GM19025 (cell line): ENCODE measurements around the gene BSDC1.
A peak's percentile ranks its signal among the peaks of the same experiment; 100 is the strongest.
"Not testable (repeated sequence)": the region's sequence is repeated elsewhere in the genome, so short reads cannot be mapped to it uniquely, and the experiment has no call there.

Source experiments
- ATAC-seq: cut with Tn5 transposase; IDR thresholded peaks from one replicate; pipeline ENCODE4 v1.9.1; 2021; ENCODE audit warnings: mild to moderate bottlenecking, low read depth, moderate library complexity; ENCODE audit not compliant: unreplicated experiment

Gene BSDC1, protein sequence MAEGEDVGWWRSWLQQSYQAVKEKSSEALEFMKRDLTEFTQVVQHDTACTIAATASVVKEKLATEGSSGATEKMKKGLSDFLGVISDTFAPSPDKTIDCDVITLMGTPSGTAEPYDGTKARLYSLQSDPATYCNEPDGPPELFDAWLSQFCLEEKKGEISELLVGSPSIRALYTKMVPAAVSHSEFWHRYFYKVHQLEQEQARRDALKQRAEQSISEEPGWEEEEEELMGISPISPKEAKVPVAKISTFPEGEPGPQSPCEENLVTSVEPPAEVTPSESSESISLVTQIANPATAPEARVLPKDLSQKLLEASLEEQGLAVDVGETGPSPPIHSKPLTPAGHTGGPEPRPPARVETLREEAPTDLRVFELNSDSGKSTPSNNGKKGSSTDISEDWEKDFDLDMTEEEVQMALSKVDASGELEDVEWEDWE

DNA sequence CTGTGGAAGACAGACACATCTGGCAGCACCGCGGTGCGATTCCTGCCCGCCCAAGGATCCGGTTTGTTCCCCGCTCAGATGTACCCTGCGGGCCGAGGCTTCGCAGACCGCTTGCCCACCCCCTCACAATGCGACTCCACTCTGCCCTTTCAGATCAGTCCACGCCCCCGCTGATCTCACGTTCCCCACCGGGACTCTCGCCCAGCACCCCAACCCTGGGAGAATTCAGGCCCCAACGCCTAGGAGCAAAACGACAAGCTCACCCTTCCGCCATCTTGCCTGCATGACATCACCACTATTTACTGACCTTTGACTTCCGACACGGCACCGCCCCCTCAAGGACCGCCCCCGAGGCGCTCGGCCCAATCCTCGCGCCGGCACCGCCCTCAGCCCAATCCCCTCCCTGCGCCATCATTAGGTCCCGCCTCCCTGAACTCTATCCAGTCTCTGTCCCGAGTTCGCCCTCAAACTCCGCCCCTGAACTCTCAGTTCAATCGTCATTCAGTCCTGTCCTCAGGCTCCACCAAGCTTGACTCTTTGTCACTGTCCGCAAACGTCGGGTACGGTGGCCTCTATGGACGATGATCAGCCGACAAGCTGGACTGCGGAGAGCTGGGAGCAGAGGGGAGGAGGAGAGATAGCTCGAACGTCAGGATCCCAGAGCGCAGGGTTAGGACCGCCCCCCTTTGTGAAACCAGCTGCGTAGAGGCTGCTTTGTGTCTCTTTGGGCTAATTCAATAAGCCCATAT lies at the start of gene BSDC1:
Gene BSDC1 (minus strand): TSS at position 301 of the 749 bp plus-strand sequence. CDS start 27 bp downstream, at position 274.
- ATAC-seq: peak; percentile 95

DNA sequence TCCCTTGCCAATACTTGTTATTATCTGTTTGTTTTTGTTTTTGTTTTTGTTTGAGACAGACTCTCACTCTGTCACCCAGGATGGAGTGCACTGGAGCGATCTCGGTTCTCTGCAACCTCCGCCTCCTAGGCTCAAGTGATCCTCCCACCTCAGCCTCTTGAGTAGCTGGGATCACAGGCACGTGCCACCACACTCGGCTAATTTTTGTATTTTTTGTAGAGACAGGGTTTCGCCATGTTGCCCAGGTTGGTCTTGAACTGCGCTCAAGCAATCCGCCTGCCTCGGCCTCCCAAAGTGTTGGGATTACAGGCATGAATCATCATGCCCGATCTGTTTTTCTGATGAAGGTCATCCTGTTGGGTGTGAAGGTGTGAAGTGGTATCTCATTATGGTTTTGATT lies 47.2 kb upstream of the BSDC1 start:
- ATAC-seq: not testable (repeated sequence)

DNA sequence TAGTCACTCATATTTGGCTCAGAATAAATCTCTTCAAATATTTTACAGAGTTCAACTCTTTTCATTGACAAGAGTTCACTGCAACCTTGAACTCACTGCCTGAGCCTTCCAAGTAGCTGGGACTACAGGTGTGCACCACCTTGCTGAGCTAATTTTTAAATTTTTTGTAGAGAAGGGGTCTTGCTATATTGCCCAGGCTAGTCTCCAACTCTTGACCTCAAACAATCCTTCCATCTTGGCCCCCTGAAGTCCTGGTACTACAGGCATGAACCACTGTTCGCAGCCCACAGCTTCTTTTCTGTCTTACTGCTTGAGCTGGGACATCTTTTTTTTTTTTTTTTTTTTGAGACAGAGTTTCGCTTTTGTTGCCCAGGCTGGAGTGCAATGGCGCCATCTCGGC lies 44.5 kb upstream of the BSDC1 start:
- not testable (repeated sequence) for ATAC-seq

DNA sequence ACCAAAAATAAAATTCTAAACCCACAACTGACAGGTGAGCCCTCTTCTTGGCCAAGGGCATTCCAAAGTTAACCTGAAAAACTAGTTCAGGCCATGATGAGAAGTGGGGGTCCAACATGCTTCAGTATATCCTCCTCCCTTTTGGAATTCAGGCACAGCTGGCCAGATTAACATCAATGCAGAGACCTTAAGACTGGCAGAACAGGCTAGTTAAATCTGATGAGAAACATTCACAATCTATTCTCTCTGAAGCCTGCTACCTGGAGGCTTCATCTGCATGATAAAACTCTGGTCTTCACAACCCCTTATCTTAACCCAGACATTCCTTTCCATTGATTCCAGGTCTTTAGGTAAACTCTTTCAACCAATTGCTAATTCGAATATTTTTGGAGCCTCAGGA lies 43.9 kb upstream of the BSDC1 start:
- no peak for ATAC-seq

DNA sequence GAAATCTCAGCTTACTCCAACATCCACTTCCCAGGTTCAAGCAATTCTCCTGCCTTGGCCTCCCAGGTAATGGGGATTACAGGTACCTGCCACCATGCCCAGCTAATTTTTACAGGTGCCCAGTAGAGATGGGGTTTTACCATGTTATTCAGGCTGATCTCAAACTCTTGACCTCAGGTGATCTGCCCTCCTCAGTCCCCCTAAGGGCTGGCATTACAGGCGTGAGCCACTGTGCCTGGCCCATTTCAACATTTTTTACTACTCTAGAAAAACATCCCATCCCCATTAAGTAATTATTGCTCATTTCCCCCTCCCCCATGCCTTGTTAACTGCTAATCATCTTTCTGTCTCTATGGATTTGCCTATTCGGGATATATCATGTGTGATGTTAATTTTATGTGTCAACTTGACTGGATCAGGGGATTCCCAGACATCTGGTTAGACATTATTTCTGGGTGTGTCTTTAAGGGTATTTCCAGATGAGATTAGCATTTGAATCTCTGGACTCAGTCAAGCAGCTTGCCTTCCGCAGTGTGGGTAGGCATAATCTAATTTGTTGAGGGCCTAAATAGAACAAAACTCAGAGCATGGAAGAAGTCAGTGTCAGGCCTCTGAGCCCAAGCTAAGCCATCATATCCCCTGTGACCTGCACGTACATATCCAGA lies 37.6 kb upstream of the BSDC1 start:
- ATAC-seq: no peak

DNA sequence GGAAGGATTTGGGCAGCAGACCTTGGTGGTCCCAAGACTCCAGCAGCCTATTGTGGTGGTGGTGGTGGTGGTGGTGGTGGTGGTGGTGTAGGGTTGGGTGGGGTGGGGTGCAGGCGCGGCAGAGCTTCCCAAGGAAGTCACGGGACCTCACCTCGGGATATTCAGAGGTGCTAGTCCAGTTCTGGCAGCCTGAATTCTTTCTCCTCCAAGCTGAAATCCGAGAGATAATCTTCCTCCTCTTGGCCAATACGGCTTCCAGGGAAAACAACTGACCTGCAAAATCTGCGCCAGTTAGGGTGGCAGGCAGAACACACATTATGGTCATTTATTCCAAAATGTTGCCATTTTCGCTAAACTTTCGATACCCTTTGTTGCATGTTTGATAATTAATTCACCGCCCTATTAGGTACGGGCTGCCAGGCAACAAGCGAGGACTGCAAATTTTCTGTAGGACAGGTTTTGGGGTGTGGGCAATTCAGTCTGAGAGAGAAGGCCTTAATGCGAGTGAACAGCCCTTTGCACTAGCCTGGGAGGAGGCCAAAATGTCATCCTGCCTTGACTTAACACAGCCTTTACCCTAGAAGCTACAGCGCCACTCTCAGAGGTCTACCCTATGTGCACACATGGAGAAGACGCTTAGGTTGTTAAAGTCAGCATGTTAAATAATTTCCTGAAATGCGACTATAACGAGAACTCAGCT lies 33.2 kb upstream of the BSDC1 start:
- ATAC-seq: no peak

DNA sequence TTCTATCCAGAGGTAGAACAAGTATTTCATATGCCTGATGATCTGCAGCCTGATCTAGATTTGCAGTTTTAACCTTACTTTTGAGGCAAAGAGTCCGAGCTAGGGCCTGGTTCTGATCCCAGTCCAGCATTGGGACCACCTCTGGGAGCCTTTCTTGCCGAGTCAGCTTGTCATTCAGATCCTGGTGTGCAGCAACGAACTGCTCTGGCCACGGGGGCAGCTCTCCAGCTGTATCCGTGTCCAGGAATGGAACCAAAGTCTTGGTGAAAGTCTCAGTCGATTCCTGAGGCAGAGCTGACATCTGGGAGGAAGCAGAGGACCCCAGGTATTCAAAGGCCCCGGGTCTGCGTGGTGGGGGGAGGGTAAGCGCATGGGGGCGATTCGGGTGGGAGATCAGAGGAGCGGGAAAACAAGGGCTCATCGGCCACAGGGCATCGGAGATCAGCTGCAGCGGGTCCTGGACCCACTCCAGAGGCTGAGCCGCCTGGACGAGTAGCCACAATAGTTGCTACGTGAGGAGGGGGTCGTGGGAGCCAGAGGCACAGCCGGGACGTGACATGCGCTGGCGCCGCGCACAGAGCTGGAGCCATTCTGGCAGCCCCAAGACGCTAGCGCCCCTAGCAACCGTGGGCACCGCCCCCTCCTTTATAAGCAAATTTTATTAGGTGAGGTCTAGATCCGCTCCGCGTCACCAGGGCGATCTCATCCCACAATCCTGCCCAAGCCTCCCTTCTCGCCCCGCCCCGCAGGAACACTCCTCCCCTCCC lies 32.4 kb upstream of the BSDC1 start:
- ATAC-seq: no peak

DNA sequence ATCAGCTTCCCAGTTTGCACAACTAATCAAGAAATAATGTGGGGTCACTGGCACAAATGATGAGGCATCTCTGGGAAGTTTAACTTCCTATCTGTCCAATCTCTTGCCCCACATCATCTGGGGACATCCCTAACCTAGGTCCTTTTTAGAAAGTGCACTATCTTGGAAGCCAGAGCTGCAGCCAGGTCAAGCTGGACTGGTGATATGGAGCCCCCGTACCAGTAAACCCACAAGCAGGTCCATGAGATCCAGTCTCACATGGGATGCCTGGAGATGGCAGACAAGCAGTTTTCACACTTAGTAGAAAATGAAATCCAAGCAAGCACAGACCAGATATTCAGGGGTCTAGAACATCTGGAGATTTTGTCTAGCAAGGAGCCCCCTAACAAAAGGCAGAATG lies 27.5 kb upstream of the BSDC1 start:
- ATAC-seq: no peak

DNA sequence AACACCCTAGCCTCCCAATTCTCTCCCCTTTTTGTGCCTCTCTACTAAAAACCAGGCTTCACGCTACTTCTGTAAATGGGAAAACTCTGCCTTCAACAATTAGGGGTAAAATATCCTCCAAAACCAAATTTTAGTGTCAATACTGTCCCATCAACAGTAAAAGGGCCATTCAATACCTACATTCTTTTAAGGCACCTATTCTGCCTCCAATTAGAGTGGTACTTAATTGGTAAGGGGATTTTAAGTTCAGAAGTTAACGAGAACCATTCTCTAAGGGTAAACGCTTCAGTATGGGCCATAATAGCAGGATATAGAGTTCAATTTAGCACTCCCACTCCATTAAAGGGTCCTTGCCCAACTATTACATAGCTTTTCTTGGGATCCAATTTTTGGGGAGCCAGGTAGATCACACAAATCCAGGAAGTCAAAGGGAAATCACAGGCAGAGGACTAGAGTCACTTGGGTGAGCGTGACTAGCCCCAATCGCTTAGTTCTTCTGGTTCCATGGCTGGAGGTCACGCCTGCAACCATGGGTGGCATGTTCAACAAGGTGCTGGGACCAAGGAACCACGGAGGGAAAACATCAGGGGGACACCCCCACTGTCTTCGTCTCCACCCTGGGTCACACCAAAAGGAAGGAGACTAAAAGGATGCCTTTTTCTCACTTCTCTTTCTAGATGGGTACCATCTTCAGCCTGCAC lies 20.1 kb upstream of the BSDC1 start:
- ATAC-seq: no peak

DNA sequence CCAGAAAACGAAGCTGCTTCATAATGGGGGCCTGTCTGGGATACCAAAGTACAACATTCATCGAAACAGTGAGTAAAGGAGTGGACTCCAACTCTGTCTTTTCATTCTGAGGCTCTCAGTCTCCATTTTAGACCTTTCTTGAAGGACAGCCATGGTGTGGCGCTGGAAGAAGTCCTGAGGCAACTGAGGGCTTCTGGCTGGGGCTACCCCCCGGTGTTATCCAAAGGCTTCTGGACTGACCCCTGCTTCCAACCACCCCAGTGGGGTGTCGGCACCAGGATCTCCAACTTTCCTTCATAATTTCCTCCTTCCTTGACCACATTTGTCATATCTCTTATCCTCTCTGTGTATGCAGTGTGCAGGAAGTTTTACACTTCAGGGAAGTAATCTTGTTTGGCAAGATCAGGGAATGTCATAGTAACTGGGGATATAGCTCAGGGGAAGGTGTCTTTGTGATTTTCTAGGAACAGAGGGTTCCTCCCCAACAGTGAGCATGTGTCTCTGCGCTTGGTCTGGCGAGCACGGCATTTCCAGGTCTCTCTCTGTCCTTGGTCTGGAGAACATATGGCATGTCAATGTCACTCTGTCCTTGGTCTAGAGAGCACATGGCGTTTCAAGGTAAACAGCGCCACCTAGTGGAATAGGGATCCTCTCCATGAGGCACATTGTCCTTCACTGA lies 19.4 kb upstream of the BSDC1 start:
- ATAC-seq: no peak

DNA sequence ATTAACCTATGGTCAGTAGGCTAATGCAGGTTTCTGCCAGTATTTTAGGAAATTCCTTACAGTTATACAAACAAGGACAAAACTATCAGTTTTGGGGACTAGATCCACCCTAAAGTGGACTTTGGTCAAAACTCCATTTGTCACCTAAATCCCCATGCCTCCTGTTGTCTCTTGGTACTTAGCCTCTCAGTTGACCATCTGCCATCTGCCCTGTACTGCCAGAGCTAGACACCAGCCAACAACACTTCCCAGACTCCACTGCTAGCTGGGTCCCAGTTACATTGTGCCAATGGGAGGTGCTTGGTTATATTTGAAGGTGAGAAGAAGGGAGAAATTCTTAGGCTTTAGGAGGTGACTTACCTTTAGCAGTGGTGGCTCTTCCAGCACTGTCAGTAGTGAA lies 17.0 kb upstream of the BSDC1 start:
- no peak for ATAC-seq

DNA sequence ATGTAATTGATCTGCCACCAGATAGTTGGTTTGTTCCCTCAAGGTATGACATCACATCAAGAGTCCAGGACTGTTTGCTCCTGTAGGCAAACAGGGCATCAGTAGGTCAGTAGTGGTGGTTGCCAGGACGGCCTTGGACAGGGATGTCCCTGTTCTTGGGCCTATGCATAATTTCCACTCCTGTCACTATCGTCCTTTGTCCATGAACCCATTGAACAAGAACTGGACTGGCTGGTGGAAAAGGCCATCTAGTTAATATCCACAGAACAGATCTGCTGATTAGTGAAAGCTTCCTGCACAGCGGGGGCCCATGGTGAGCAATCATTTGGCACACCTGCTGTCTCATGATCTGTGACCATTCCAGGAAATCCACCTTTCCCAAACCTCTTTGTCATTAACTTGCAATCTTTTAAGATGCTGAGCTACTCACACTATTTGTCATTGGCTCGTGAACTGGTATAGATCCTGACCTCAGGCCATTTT lies 12.4 kb upstream of the BSDC1 start:
- no peak for ATAC-seq

DNA sequence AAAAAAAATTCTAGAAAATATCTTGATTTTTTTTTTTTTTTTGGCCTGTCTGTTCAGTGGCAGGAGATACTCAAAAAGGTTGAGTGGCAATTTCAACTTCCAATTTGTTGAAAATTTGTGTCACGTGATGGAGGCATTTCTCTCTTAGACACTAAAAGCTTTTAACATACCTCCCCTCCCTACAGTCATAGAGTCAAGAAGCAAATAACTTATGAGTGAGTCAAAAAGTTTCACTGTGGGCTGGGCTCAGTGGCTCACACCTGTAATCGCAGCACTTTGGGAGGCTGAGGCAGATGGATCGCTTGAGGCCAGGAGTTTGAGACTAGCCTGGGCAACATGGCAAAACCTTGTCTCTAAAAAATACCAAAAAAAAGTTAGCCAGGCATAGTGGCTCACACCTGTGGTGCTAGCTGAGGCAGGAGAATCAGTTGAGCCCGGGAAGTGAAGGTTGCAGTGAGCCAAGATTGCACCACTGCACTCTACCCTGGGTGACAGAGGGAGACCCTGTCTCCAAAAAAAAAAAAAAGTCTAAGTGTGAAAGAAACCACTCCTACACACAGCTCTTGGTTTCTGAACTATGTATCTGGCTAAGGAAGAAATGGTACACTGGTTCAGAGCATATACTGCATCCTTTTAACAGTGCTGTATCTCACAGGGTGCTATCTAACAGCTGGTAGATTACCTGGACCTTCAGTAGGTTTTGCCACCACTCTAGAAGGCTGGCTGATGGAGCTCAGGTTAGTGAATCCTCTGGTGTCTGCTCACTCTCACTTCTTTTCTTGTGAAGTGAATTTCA lies 11.6 kb upstream of the BSDC1 start:
- no peak for ATAC-seq

DNA sequence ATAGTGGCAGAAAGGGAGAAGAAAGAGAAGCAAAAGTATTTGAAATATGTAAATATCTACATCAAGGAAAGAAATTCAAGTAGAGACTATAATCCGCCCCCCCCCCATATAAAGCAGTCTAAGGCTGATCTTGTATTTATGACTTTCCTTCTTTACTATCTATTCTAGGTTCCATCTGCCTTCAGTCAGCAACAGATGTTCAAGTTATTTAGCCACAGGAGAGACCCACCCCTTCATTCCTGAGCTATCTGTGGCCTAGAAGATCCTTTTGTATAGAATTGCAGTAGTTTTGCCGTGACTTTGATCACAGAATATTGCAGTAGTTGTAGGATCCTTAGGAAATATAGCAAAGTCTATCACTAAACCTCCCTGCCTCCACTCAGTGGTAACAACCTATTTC lies 10.7 kb upstream of the BSDC1 start:
- ATAC-seq: no peak

DNA sequence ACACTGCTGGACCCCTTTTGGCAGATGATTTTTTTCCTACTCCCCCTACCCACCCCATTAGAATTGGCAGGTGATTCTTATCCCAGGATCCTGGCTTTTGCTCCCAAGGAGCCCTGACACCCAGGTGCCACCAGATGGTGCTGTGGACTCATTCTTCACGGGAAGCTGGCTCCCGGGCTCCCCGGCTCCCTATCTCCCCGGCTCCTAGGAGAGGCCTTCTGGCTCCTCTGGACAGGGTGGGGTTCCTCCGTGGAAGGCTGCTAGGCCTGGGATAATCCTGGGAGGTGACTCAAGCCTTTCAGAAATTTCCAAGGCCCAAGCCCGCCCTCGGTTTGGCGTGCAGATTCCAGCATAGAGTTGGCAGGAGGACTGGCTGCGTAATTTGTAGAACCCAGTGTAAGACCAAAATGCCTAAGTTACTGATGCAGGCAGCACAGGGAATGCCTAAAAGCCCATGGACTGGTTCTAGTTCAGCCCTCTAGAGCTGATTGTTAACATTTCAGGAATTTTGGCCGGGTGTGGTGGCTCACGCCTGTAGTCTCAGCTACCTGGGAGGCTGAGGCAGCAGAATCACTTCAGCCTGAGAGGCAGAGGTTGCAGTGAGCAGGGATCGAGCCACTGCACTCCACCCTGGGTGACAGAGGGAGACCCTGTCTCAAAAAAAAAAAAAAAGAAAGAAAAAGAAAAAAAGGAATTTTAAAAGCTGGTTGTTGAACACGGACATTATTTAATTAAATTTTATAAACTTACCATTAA lies 6.8 kb upstream of the BSDC1 start:
- no peak for ATAC-seq

DNA sequence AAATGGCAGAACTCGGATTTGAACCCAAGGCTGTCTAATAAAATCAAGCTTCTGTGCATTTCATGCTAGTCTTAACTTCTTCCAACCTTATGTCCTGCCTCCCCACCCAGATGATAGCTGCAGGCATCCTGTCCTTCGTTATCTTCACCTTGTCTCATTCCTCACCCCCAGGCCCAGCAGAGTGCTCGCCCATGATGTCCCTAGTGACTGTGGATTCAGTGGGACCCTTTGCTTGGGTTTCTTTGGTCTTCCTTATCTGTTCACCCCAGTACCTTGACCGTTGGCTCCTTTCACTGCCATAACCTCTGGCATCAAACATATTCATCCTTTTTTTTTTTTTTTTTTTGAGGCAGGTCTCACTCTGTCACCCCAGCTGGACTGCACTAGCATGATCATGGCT lies 5.6 kb upstream of the BSDC1 start:
- no peak for ATAC-seq

DNA sequence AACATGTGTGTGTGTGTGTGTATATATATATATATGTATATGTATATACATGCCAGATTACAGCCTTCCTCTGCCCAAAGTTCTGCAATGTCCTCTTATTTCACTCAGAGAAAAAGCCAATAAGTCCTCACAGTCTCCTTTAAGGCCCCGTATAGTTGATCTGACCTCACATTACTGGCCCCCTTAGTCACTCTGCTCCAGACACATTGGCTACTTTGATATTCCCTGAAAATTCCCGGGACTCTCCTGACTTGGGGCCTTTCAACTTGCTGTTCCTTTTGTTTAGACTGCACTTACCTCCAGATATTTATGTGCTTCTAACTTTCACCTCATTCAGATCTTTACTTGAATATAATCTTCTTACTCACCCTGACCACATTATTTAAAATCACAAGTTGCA lies 4.2 kb upstream of the BSDC1 start:
- no peak for ATAC-seq
